ENCODE data around the gene FAM181A. TPM values are rescaled to one million over a fixed set of nuclear protein-coding genes. Genes with fewer than 3 reads are reported as not detected.

FAM181A gene
- total and polyA plus RNA-seq, 9 of the 15 experiments (the other 6 are each of a cell fraction or from before 2014, with no cell fraction given): not detected

GRCh38 chr14:93921001-93921806 lies 5.9 kb upstream of the FAM181A start:
- H3K4me2 ChIP-seq (ENCODE audit: insufficient read depth, low read length): no peak overlapping the region
- intact Hi-C loops (cut with micrococcal nuclease) (loop anchor here (10.0 kb wide), 1 partner anchor 1084 kb away; no protein-coding TSS in a partner anchor), in situ Hi-C loops (cut with MboI) (no loop called here)
- H4K20me1 ChIP-seq (replicated peaks; ENCODE audit: control insufficient read depth, insufficient read depth, low read length): no peaks in the 10 kb centered on the region
- no peak overlapping the region for H2AFZ ChIP-seq (ENCODE audit: low read depth, low read length)
- no peak for DNase-seq (ENCODE audit: extremely low read depth in 1 of 4, low spot score in 3 of 4)
- TF ChIP-seq ETS2 (tag; IDR thresholded peaks at IDR 0.05; ENCODE audit: borderline replicate concordance, poor library complexity, severe bottlenecking) (no peak), ZFP36 (IDR thresholded peaks at IDR 0.05; ENCODE audit: low read depth, low read length, partially characterized antibody) (peak; percentile 64), RBM25 (IDR thresholded peaks at IDR 0.05; ENCODE audit: low read depth, low read length, severe bottlenecking) (peak; percentile 76), TFAM (CRISPR knock-in tag; conservative IDR thresholded peaks at IDR 0.05) (no peak)
- ChIA-PET POLR2A (no interaction called here), CTCF (ENCODE audit: low intra/inter-chr PET ratio) (no interaction called here)
- H3K9me3 ChIP-seq (replicated peaks; ENCODE audit: control insufficient read depth, insufficient read depth, low read depth, low read length): no peaks in the 10 kb centered on the region
- no TSS peak for BruUV-seq (replicated peaks)
- WGBS (ENCODE audit: insufficient coverage, low coverage, missing lambda C conversion rate): under 1% methylated on average over 17 of the region's 18 CpGs
- H3K4me1 ChIP-seq (replicated peaks in 1 of 2; ENCODE audit: control insufficient read depth in 2 of 2, insufficient read depth in 2 of 2, low read length in 2 of 2): no peaks in the 10 kb centered on the region
- peaks cover 0 to 25% of the 10 kb centered on the region in 2 experiments; a peak in 3 of 5 replicates for H3K27me3 ChIP-seq (ENCODE audit: control insufficient read depth in 2 of 2, insufficient read depth in 2 of 2, low read length in 2 of 2)
- no peaks in the 10 kb centered on the region for H3K79me2 ChIP-seq (ENCODE audit: control insufficient read depth, insufficient read depth, low read length)
- H3K4me3 ChIP-seq: no peak overlapping the region
- no peaks in the 10 kb centered on the region for H3K9me1 ChIP-seq (ENCODE audit: control insufficient read depth, insufficient read depth, low read length)
- ATAC-seq: no peak
- no peak overlapping the region for H3K27ac ChIP-seq (ENCODE audit: extremely low read depth, low read depth, low read length)
- H3K36me3 ChIP-seq (ENCODE audit: control insufficient read depth, insufficient read depth, low read length): no peaks in the 10 kb centered on the region
- no peak for FAIRE-seq
- H3K9ac ChIP-seq (ENCODE audit: insufficient read depth in 1 of 2, low read depth in 2 of 2, low read length in 2 of 2): no peak overlapping the region

DNA sequence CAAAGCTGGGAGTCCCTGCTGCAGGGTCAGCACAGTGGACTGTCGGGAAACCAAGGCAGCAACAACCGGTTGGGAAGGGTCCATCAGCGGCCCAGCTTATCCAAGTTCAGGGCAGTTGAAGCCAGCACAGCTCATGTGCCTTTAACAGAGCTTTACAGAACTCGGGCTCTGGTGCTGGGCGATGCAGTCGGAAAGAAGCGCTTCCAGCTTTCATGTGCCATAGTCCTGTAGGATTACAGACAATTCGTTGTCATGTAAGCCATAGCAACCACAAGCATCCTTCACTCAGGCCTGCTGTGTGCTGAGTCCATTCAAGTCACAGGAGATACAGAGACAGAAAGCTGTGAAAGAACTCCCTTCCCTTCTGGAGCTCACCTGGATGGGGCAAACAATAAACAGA lies 3.5 kb upstream of the FAM181A start:
- WGBS (ENCODE audit: insufficient coverage, low coverage, missing lambda C conversion rate): 0% methylated on average over 7 of the region's 8 CpGs
- FAIRE-seq (no peak), ATAC-seq (no peak), DNase-seq (ENCODE audit: extremely low read depth in 1 of 4, low spot score in 3 of 4) (no peak)
- Histone ChIP-seq H3K79me2 (ENCODE audit: control insufficient read depth, insufficient read depth, low read length) (no peaks in the 10 kb centered on the region), H3K27me3 (ENCODE audit: control insufficient read depth in 2 of 2, insufficient read depth in 2 of 2, low read length in 2 of 2) (peaks cover 0 to 31% of the 10 kb centered on the region in 2 experiments; a peak in 3 of 5 replicates), H4K20me1 (replicated peaks; ENCODE audit: control insufficient read depth, insufficient read depth, low read length) (no peaks in the 10 kb centered on the region), H3K36me3 (ENCODE audit: control insufficient read depth, insufficient read depth, low read length) (no peaks in the 10 kb centered on the region), H3K4me2 (ENCODE audit: insufficient read depth, low read length) (no peak overlapping the region), H3K4me3 (no peak overlapping the region), H3K4me1 (replicated peaks in 1 of 2; ENCODE audit: control insufficient read depth in 2 of 2, insufficient read depth in 2 of 2, low read length in 2 of 2) (no peaks in the 10 kb centered on the region), H3K9me3 (replicated peaks; ENCODE audit: control insufficient read depth, insufficient read depth, low read depth, low read length) (no peaks in the 10 kb centered on the region), H2AFZ (ENCODE audit: low read depth, low read length) (no peak overlapping the region), H3K9ac (ENCODE audit: insufficient read depth in 1 of 2, low read depth in 2 of 2, low read length in 2 of 2) (no peak overlapping the region), H3K27ac (ENCODE audit: extremely low read depth, low read depth, low read length) (no peak overlapping the region), H3K9me1 (ENCODE audit: control insufficient read depth, insufficient read depth, low read length) (no peaks in the 10 kb centered on the region)
- POLR2A ChIA-PET: interaction anchor here (1.2 kb wide), 1 partner anchor 28 kb away, joined by 4 read pairs; no protein-coding TSS in a partner anchor
- intact Hi-C loops (cut with micrococcal nuclease) (loop anchor here (10.0 kb wide), 1 partner anchor 1081 kb away; no protein-coding TSS in a partner anchor), in situ Hi-C loops (cut with MboI) (no loop called here)
- BruUV-seq (replicated peaks): no TSS peak
- CTCF ChIA-PET (ENCODE audit: low intra/inter-chr PET ratio): no interaction called here
- TF ChIP-seq ZNF146 (CRISPR knock-in tag; IDR thresholded peaks at IDR 0.05; ENCODE audit: unreplicated experiment) (no peak), MTA3 (IDR thresholded peaks at IDR 0.05; ENCODE audit: borderline replicate concordance) (no peak), KLF16 (IDR thresholded peaks at IDR 0.05) (no peak), ZNF655 (CRISPR knock-in tag; IDR thresholded peaks at IDR 0.05) (no peak), CREB1 (IDR thresholded peaks at IDR 0.05) (no peak), CREB1 (CRISPR knock-in tag; IDR thresholded peaks at IDR 0.05) (no peak)
- TF ChIP-seq, protein P1, sequence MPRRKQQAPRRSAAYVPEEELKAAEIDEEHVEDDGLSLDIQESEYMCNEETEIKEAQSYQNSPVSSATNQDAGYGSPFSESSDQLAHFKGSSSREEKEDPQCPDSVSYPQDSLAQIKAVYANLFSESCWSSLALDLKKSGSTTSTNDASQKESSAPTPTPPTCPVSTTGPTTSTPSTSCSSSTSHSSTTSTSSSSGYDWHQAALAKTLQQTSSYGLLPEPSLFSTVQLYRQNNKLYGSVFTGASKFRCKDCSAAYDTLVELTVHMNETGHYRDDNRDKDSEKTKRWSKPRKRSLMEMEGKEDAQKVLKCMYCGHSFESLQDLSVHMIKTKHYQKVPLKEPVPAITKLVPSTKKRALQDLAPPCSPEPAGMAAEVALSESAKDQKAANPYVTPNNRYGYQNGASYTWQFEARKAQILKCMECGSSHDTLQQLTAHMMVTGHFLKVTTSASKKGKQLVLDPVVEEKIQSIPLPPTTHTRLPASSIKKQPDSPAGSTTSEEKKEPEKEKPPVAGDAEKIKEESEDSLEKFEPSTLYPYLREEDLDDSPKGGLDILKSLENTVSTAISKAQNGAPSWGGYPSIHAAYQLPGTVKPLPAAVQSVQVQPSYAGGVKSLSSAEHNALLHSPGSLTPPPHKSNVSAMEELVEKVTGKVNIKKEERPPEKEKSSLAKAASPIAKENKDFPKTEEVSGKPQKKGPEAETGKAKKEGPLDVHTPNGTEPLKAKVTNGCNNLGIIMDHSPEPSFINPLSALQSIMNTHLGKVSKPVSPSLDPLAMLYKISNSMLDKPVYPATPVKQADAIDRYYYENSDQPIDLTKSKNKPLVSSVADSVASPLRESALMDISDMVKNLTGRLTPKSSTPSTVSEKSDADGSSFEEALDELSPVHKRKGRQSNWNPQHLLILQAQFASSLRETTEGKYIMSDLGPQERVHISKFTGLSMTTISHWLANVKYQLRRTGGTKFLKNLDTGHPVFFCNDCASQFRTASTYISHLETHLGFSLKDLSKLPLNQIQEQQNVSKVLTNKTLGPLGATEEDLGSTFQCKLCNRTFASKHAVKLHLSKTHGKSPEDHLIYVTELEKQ (CRISPR knock-in tag; IDR thresholded peaks at IDR 0.05): no peak
